OCI-LY7 (cell line): ENCODE data around the gene CRYGN.

Experiments used
- CTCF ChIP-seq: fragments of 200-600 bp; sonication (generic); conservative IDR thresholded peaks from 2 replicates; pipeline ENCODE4 v1.5.1; 2014; ENCODE audit warnings: mild to moderate bottlenecking, antibody characterized with exemption, low read length, moderate library complexity, mixed read lengths
- EZH2phosphoT487 ChIP-seq: fragments of 200-600 bp; sonication (generic); IDR thresholded peaks from 2 replicates; pipeline ENCODE4 v1.6.1; 2018; ENCODE audit warnings: low read depth, borderline replicate concordance, mild to moderate bottlenecking, mixed run types, antibody characterized with exemption, low read length, moderate library complexity, mixed read lengths

GRCh38 chr7:151399906-151400305 lies 40.0 kb downstream of the CRYGN start:
- TF ChIP-seq CTCF (no peak), EZH2phosphoT487 (no peak)
